H1 (cell line): ENCODE data around the gene KPNA6. TPM values are rescaled to one million over a fixed set of nuclear protein-coding genes. Genes with fewer than 3 reads are reported as not detected.

Source experiments
- CTCF ChIA-PET: fragments of 300-600 bp; sonication (Branson Sonifier 250); formaldehyde crosslinking; loops from one replicate; lab custom pipeline; 2021; ENCODE audit not compliant: partially characterized antibody; lab: Charles Lee
- POLR2A ChIA-PET: fragments of 300-600 bp; sonication (Branson Sonifier 250); formaldehyde crosslinking; loops from one replicate; lab custom pipeline; 2021; ENCODE audit warnings: inconsistent platforms; ENCODE audit not compliant: partially characterized antibody; lab: Charles Lee
- DNase-seq, 2 experiments: peaks; one replicate each; pipeline versions ENCODE4 v3.0.0 to v3.0.0-alpha.2; 2010 to 2022; ENCODE audit warnings: low spot score in 2 of 2, low read depth in 1 of 2, mixed read lengths in 1 of 2
- FAIRE-seq: peaks from 2 replicates; lab custom pipeline; 2011; peaks lifted over from hg19 to GRCh38; lab: Jason Lieb, UNC
- H2AFZ ChIP-seq: 2 replicates; pipeline ENCODE4 v1.8.1; 2012; ENCODE audit warnings: low read length, inconsistent platforms
- H2AK5ac ChIP-seq: 2 replicates; pipeline ENCODE4 v1.6.1; 2013; ENCODE audit warnings: low read depth, low read length
- H2BK120ac ChIP-seq: replicated peaks from 2 replicates; pipeline ENCODE3; 2013; ENCODE audit warnings: low read depth, low read length, inconsistent platforms
- H2BK12ac ChIP-seq: 2 replicates; pipeline ENCODE4 v1.6.1; 2013; ENCODE audit warnings: low read depth, low read length
- H2BK15ac ChIP-seq: 2 replicates; pipeline ENCODE4 v1.6.1; 2013; ENCODE audit warnings: low read length
- H2BK20ac ChIP-seq: 2 replicates; pipeline ENCODE4 v1.6.1; 2013; ENCODE audit warnings: low read length
- H2BK5ac ChIP-seq: 2 replicates; pipeline ENCODE4 v1.6.1; 2013; ENCODE audit warnings: low read depth, low read length
- H3K14ac ChIP-seq: 2 replicates; pipeline ENCODE4 v1.6.1; 2013; ENCODE audit warnings: inconsistent platforms; ENCODE audit not compliant: insufficient read length
- H3K18ac ChIP-seq: 2 replicates; pipeline ENCODE4 v1.6.1; 2013; ENCODE audit warnings: low read length; ENCODE audit errors: extremely low read depth
- H3K23ac ChIP-seq: 2 replicates; pipeline ENCODE4 v1.6.1; 2013; ENCODE audit warnings: inconsistent platforms; ENCODE audit not compliant: insufficient read length
- H3K23me2 ChIP-seq: 2 replicates; pipeline ENCODE4 v1.6.1; 2013; ENCODE audit warnings: low read depth, low read length
- H3K27ac ChIP-seq: 2 replicates; pipeline ENCODE4 v1.6.1; 2011; ENCODE audit warnings: low read depth, low read length, inconsistent platforms
- H3K27me3 ChIP-seq, 4 experiments: replicated peaks in 1 of 4; 1 replicate in 1 of 4; 2 replicates in 3 of 4; pipeline versions ENCODE4 v1.6.1 to v1.8.1; 2011 to 2013; ENCODE audit warnings: low read length in 3 of 4, mild to moderate bottlenecking in 3 of 4, inconsistent platforms in 2 of 4, mixed read lengths in 2 of 4, moderate library complexity in 1 of 4; ENCODE audit not compliant: control insufficient read depth in 3 of 4, insufficient read depth in 3 of 4; ENCODE audit errors: extremely low read depth in 1 of 4
- H3K36me3 ChIP-seq, 4 experiments: 2 replicates each; pipeline versions ENCODE4 v1.6.1 to v1.8.1; 2011 to 2013; ENCODE audit warnings: mild to moderate bottlenecking in 4 of 4, low read length in 3 of 4, moderate library complexity in 2 of 4, control low read depth in 1 of 4, inconsistent platforms in 1 of 4; ENCODE audit not compliant: insufficient read depth in 4 of 4, control insufficient read depth in 2 of 4
- H3K4ac ChIP-seq: replicated peaks from 2 replicates; pipeline ENCODE3; 2013; ENCODE audit warnings: low read length, low read depth, mixed read lengths, inconsistent platforms; ENCODE audit not compliant: insufficient read length
- H3K4me1 ChIP-seq, 4 experiments: replicated peaks in 1 of 4; 1 replicate in 1 of 4; 2 replicates in 3 of 4; pipeline versions ENCODE4 v1.6.1 to v1.8.1; 2011 to 2013; ENCODE audit warnings: low read length in 3 of 4, inconsistent platforms in 2 of 4, mixed read lengths in 1 of 4; ENCODE audit not compliant: insufficient read depth in 4 of 4, control insufficient read depth in 3 of 4
- H3K4me2 ChIP-seq, 2 experiments: 2 replicates each; pipeline versions ENCODE4 v1.6.1 to v1.8.1; 2011 to 2013; ENCODE audit warnings: low read depth in 2 of 2, low read length in 2 of 2, control low read depth in 1 of 2, inconsistent platforms in 1 of 2, mild to moderate bottlenecking in 1 of 2; ENCODE audit not compliant: insufficient read depth in 1 of 2
- H3K4me3 ChIP-seq, 4 experiments: fragments of 200-600, 300-600 bp in 1 of 4; sonication (generic), shearing (Covaris generic), sonication (Bioruptor Twin) in 1 of 4; 2 replicates each; pipeline versions ENCODE4 v1.5.1 to v1.8.1; 2011 to 2016; ENCODE audit warnings: low read length in 4 of 4, low read depth in 3 of 4, control low read depth in 2 of 4, inconsistent platforms in 2 of 4, mild to moderate bottlenecking in 2 of 4, mixed read lengths in 1 of 4, moderate library complexity in 1 of 4; ENCODE audit not compliant: insufficient read depth in 2 of 4; ENCODE audit errors: extremely low read depth in 1 of 4
- H3K56ac ChIP-seq: replicated peaks from 2 replicates; pipeline ENCODE3; 2013; ENCODE audit warnings: low read depth, mild to moderate bottlenecking, mixed read lengths, low read length, inconsistent platforms; ENCODE audit not compliant: insufficient read length
- H3K79me1 ChIP-seq: 2 replicates; pipeline ENCODE4 v1.6.1; 2013; ENCODE audit warnings: low read depth, low read length, control low read depth
- H3K79me2 ChIP-seq, 2 experiments: 2 replicates each; pipeline versions ENCODE4 v1.6.1 to v1.8.1; 2012 to 2013; ENCODE audit warnings: low read length in 2 of 2, mild to moderate bottlenecking in 2 of 2, inconsistent platforms in 1 of 2; ENCODE audit not compliant: insufficient read depth in 2 of 2, control insufficient read depth in 1 of 2
- H3K9ac ChIP-seq, 4 experiments: replicated peaks in 1 of 4; 1 replicate in 1 of 4; 2 replicates in 3 of 4; pipeline versions ENCODE4 v1.6.1 to v1.8.1; 2011 to 2013; ENCODE audit warnings: low read depth in 3 of 4, low read length in 3 of 4, control low read depth in 2 of 4, mild to moderate bottlenecking in 2 of 4, moderate library complexity in 2 of 4, inconsistent platforms in 1 of 4; ENCODE audit errors: extremely low read depth in 1 of 4
- H3K9me3 ChIP-seq, 2 experiments: 2 replicates each; pipeline versions ENCODE4 v1.6.1 to v1.8.1; 2012 to 2013; ENCODE audit warnings: mild to moderate bottlenecking in 2 of 2, moderate library complexity in 2 of 2, control low read depth in 1 of 2, inconsistent platforms in 1 of 2, low read depth in 1 of 2, low read length in 1 of 2, mixed read lengths in 1 of 2; ENCODE audit not compliant: insufficient read depth in 2 of 2
- H4K20me1 ChIP-seq, 2 experiments: replicated peaks in 1 of 2; 2 replicates each; pipeline versions ENCODE3 to v1.8.1; 2011 to 2013; ENCODE audit warnings: inconsistent platforms in 2 of 2, low read length in 2 of 2, mild to moderate bottlenecking in 1 of 2; ENCODE audit not compliant: insufficient read depth in 2 of 2, control insufficient read depth in 1 of 2
- H4K5ac ChIP-seq: 2 replicates; pipeline ENCODE4 v1.6.1; 2013; ENCODE audit warnings: low read length, low read depth, mixed read lengths, inconsistent platforms; ENCODE audit not compliant: insufficient read length
- H4K8ac ChIP-seq: 2 replicates; pipeline ENCODE4 v1.8.0; 2013; ENCODE audit warnings: mild to moderate bottlenecking, moderate library complexity, low read length, inconsistent platforms; ENCODE audit not compliant: insufficient read depth; ENCODE audit errors: extremely low read depth
- H4K91ac ChIP-seq: replicated peaks from 2 replicates; pipeline ENCODE3; 2013; ENCODE audit warnings: low read length, mixed read lengths, inconsistent platforms; ENCODE audit not compliant: insufficient read length
- E2F6 ChIP-seq: IDR thresholded peaks from 2 replicates; pipeline ENCODE4 v1.6.1; 2012; ENCODE audit warnings: inconsistent platforms
- EP300 ChIP-seq, 2 experiments: IDR thresholded peaks; 1 replicate in 1 of 2; 2 replicates in 1 of 2; pipeline ENCODE4 v1.6.1; 2011 to 2012; ENCODE audit warnings: low read depth in 2 of 2, low read length in 2 of 2, mild to moderate bottlenecking in 2 of 2, borderline replicate concordance in 1 of 2, inconsistent platforms in 1 of 2, moderate library complexity in 1 of 2
- MAFK ChIP-seq: IDR thresholded peaks from 2 replicates; pipeline ENCODE4 v1.6.1; 2012; ENCODE audit warnings: low read depth, mild to moderate bottlenecking, improper control_type of control experiment, low read length
- RAD21 ChIP-seq, 2 experiments: IDR thresholded peaks in 1 of 2; conservative IDR thresholded peaks in 1 of 2; 2 replicates each; pipeline ENCODE4 v1.6.1; 2011; ENCODE audit warnings: low read depth in 2 of 2, low read length in 2 of 2, improper control_type of control experiment in 1 of 2, inconsistent platforms in 1 of 2, mild to moderate bottlenecking in 1 of 2, moderate library complexity in 1 of 2
- SAP30 ChIP-seq: fragments of 300-600 bp; sonication (generic); IDR thresholded peaks from 2 replicates; pipeline ENCODE4 v1.7.1; 2012; ENCODE audit warnings: low read length, moderate library complexity, mild to moderate bottlenecking, inconsistent platforms; ENCODE audit not compliant: insufficient read depth, insufficient replicate concordance
- SUZ12 ChIP-seq: fragments of 200-600 bp; sonication (generic); IDR thresholded peaks from 2 replicates; pipeline ENCODE4 v1.6.1; 2012; ENCODE audit warnings: mild to moderate bottlenecking, inconsistent platforms, low read length, moderate library complexity, mixed read lengths
- TAF1 ChIP-seq: IDR thresholded peaks from 2 replicates; pipeline ENCODE4 v1.6.1; 2011; ENCODE audit warnings: mild to moderate bottlenecking, low read depth, low read length
- TCF12 ChIP-seq: IDR thresholded peaks from 2 replicates; pipeline ENCODE4 v1.6.1; 2011; ENCODE audit warnings: low read depth, mild to moderate bottlenecking, low read length
- WGBS, 2 experiments: shearing (Covaris generic) in 1 of 2; methylation state at CpG; one replicate each; pipeline versions ENCODE4 v1.1.6 to v1.1.7; 2013 to 2015; ENCODE audit warnings: low lambda C conversion rate in 2 of 2, mixed read lengths in 2 of 2, inconsistent platforms in 1 of 2, low coverage in 1 of 2, missing lambda C conversion rate in 1 of 2; ENCODE audit not compliant: insufficient replicate concordance in 2 of 2, insufficient coverage in 1 of 2, insufficient read length in 1 of 2; ENCODE audit errors: extremely low coverage in 1 of 2, missing lambda C conversion rate in 1 of 2; 5-methylcytosine and 5-hydroxymethylcytosine counted together
- polyA plus RNA-seq, 7 experiments: library from polyadenylated mRNA; depleted of rRNA in 3 of 7; stranded (reverse) in 5 of 7; unstranded in 2 of 7; fragments of >200 nt in 5 of 7; fragments of 200-250 nt in 2 of 7; gene quantifications; 1 replicate in 5 of 7; 2 replicates in 1 of 7; 4 replicates in 1 of 7; pipeline versions ENCODE4 v1.2.1 to v1.2.3, GENCODE V29; 2011 to 2013; ENCODE audit warnings: missing spikeins in 2 of 7, mixed read lengths in 2 of 7
- total RNA-seq: library from RNA; stranded (reverse); fragmentation: NEBNext Ultra II Directional; extraction: Animal tissue kit (Norgen Biotek cat#: 25700); gene quantifications from 2 replicates; pipeline ENCODE4 v1.2.1, GENCODE V29; 2021

KPNA6 gene
- total and polyA plus RNA-seq, 2 of the 8 experiments (the other 6 are each of a cell fraction or from before 2014, with no cell fraction given), result 24.2 to 120 TPM

GRCh38 chr1:32128479-32128878 is 20.6 kb downstream of the KPNA6 start:
- Histone ChIP-seq H2BK15ac (no peak overlapping the region), H2BK12ac (no peak overlapping the region), H3K27me3 (no peaks in the 10 kb centered on the region), H3K56ac (no peak overlapping the region), H3K79me1 (no peaks in the 10 kb centered on the region; the same call in 1 of the 2 replicates), H3K4me1 (peaks cover 0 to 3% (median 0%) of the 10 kb centered on the region in 4 experiments; a peak in 3 of 7 replicates), H3K4me2 (no peak overlapping the region), H2AK5ac (no peak overlapping the region), H3K9ac (no peak overlapping the region), H3K18ac (no peak overlapping the region), H3K14ac (no peak overlapping the region), H3K4ac (no peak overlapping the region), H3K79me2 (peaks cover 0 to 60% of the 10 kb centered on the region in 2 experiments; a peak in 3 of 4 replicates), H2BK120ac (no peak overlapping the region), H3K23me2 (no peaks in the 10 kb centered on the region), H3K23ac (no peak overlapping the region), H3K36me3 (no peaks in the 10 kb centered on the region), H4K91ac (no peak overlapping the region), H4K20me1 (peaks cover 0 to 2% of the 10 kb centered on the region in 2 experiments), H2AFZ (no peak overlapping the region), H2BK20ac (no peak overlapping the region), H4K8ac (no peak overlapping the region), H2BK5ac (no peak overlapping the region), H3K4me3 (no peak overlapping the region), H4K5ac (no peak overlapping the region), H3K27ac (no peak overlapping the region), H3K9me3 (no peaks in the 10 kb centered on the region)
- ChIA-PET POLR2A (interaction anchor here (1.0 to 2.2 kb wide), 7 partner anchors 10 to 203 kb away, joined by 3 to 7 read pairs (median 3); partner anchors contain the start of genes KPNA6 and TXLNA), CTCF (interaction anchor here (0.6 to 2.3 kb wide), 11 partner anchors 11 to 87 kb away, joined by 3 to 8 read pairs (median 4); no protein-coding TSS in a partner anchor)
- 88% methylated on average over 1 of the region's 1 CpG; no CpG with 5 or more reads in 1 of the 2 experiments for WGBS, 2 experiments
- DNase-seq, result no peak
- no peak for FAIRE-seq
- TF ChIP-seq MAFK, result no peak
- TF ChIP-seq TAF1, result no peak
- no peak for TF ChIP-seq EP300 (IDR thresholded peaks at IDR 0.05; ENCODE audit: borderline replicate concordance in 1 of 2, low read depth in 2 of 2, low read length in 2 of 2)
- TF ChIP-seq E2F6, result no peak
- TF ChIP-seq RAD21 (IDR thresholded peaks at IDR 0.05 in 1 of 2, conservative IDR thresholded peaks at IDR 0.05 in 1 of 2; ENCODE audit: low read depth in 2 of 2, low read length in 2 of 2), result no peak
- TF ChIP-seq SAP30, result no peak
- TF ChIP-seq SUZ12, result no peak
- TF ChIP-seq TCF12, result no peak
